ENCODE data around the gene AGAP3. TPM values are rescaled to one million over a fixed set of nuclear protein-coding genes. Genes with fewer than 3 reads are reported as not detected.

The AGAP3 gene
- polyA plus RNA-seq, 4 donors = 50.2 to 81.5 (median 72.6) TPM

GRCh38 chr7:151148319-151149259 lies 62.3 kb downstream of the AGAP3 start:
- no peak for DNase-seq (ENCODE audit: low read depth in 4 of 4, low spot score in 3 of 4)

- no peak for DNase-seq (ENCODE audit: low read depth in 4 of 4, low spot score in 3 of 4)
Measured at GRCh38 chr7:151150388-151150787, 64.1 kb downstream of the AGAP3 start.

GRCh38 chr7:151152643-151153513 lies 66.6 kb downstream of the AGAP3 start:
- DNase-seq (ENCODE audit: low read depth in 4 of 4, low spot score in 3 of 4) = no peak

- no peak for DNase-seq (ENCODE audit: low read depth in 4 of 4, low spot score in 3 of 4)
Measured at GRCh38 chr7:151157645-151158329, 71.5 kb downstream of the AGAP3 start.

GRCh38 chr7:151161757-151162156 lies 75.5 kb downstream of the AGAP3 start:
- no peak for DNase-seq (ENCODE audit: low read depth in 4 of 4, low spot score in 3 of 4)

- no peak for DNase-seq (ENCODE audit: low read depth in 4 of 4, low spot score in 3 of 4)
Measured at GRCh38 chr7:151166629-151167196, 80.4 kb downstream of the AGAP3 start.

- peak in 1 of 4 donors; percentile 40 for DNase-seq (ENCODE audit: low read depth in 4 of 4, low spot score in 3 of 4)
Measured at GRCh38 chr7:151167197-151167961, 81.1 kb downstream of the AGAP3 start, which contains the start of gene GBX1. Gene GBX1, minus strand, starts transcription at chr7:151167694. Its CDS starts 146 bp downstream, at chr7:151167548.

GRCh38 chr7:151168003-151168786 lies 81.9 kb downstream of the AGAP3 start:
- DNase-seq (ENCODE audit: low read depth in 4 of 4, low spot score in 3 of 4) = no peak

GRCh38 chr7:151168787-151169162 lies 82.5 kb downstream of the AGAP3 start:
- DNase-seq (ENCODE audit: low read depth in 4 of 4, low spot score in 3 of 4) = no peak

- DNase-seq (ENCODE audit: low read depth in 4 of 4, low spot score in 3 of 4) = peak in 3 of 4 donors; percentile 25 to 56 (median 27)
Measured at GRCh38 chr7:151172273-151173141, 86.2 kb downstream of the AGAP3 start.

GRCh38 chr7:151173386-151174245 lies 87.3 kb downstream of the AGAP3 start:
- DNase-seq (ENCODE audit: low read depth in 4 of 4, low spot score in 3 of 4) = no peak

- DNase-seq (ENCODE audit: low read depth in 4 of 4, low spot score in 3 of 4) = no peak
Measured at GRCh38 chr7:151174246-151175046, 88.2 kb downstream of the AGAP3 start.

- DNase-seq (ENCODE audit: low read depth in 4 of 4, low spot score in 3 of 4) = no peak
Measured at GRCh38 chr7:151175047-151175792, 88.9 kb downstream of the AGAP3 start.

GRCh38 chr7:151175793-151176311 lies 89.6 kb downstream of the AGAP3 start:
- DNase-seq (ENCODE audit: low read depth in 4 of 4, low spot score in 3 of 4) = no peak

- no peak for DNase-seq (ENCODE audit: low read depth in 4 of 4, low spot score in 3 of 4)
Measured at GRCh38 chr7:151176401-151176800, 90.1 kb downstream of the AGAP3 start.

Data from left renal pelvis (tissue), 4 donors.